A172 (cell line): ENCODE data around the gene HDLBP. TPM values are rescaled to one million over a fixed set of nuclear protein-coding genes. Genes with fewer than 3 reads are reported as not detected.
A peak's percentile ranks its signal among the peaks of the same experiment; 100 is the strongest.

Source experiments
- DNase-seq: peaks from one replicate; pipeline ENCODE4 v3.0.0-alpha.2; 2015; ENCODE audit warnings: low spot score
- total RNA-seq: library from RNA; depleted of rRNA; stranded (reverse); fragments of >200 nt; shearing (Covaris generic); gene quantifications from 2 replicates; pipeline ENCODE4 v1.2.3, GENCODE V29; 2014

Gene HDLBP
- total RNA-seq, 1 experiment from 2014 or later: 509 TPM

DNA sequence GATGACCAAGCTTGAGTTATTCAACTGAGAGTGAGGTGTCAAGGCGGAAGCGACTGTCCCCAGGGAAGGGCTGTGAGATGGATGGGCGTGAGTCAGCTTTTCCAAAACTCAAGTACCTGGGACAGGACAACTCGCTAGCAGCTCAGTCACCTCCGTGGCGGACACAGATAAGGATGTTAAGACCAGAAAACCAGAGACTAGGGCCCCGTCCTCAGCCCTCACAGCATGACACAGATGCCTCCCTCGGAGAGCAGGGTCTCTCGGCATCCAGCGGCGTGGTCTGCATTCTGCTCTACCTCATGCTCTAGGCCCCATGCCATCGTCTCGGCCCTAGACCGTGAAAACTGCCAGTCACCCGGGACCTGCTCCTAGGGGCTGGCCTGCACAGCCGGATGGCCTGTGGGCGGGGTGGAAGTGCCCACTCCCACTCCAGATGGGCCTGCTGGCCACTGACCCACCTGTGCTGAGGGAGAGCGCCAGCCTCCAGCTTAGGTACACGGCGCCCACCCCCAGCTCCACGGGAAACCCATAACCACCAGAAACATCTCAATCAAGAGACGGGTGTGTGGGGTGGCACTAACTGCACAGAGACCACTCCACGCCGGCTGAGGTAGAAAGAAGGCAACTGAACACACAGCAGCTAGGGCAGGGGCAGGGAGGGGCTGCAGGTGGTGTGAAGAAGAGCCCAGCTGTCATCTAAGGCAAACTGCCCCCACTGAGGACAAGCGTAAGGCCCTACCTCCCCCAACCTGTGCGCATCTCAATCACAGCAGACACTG, 87.2 kb downstream of the HDLBP start:
- no peak for DNase-seq

DNA sequence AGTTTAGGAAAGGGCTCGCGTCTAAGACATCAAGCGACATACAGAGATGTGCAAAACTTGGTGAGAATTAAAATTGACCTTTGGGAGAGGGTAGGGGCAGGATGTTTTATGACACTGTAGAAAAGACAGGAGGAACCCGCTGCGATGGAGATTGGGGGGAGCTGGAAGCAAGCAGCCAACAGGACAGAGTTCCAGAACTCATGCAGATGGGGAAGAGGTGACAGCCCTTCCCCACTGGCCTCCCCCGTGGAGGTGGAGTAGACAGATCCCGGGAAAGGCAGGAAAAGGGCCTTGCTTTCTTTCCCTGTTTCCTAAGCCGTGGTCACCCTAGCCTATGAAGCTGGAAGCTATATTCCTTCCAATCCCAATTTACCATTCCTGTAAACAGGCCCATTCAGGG, 87.9 kb downstream of the HDLBP start:
- no peak for DNase-seq

DNA sequence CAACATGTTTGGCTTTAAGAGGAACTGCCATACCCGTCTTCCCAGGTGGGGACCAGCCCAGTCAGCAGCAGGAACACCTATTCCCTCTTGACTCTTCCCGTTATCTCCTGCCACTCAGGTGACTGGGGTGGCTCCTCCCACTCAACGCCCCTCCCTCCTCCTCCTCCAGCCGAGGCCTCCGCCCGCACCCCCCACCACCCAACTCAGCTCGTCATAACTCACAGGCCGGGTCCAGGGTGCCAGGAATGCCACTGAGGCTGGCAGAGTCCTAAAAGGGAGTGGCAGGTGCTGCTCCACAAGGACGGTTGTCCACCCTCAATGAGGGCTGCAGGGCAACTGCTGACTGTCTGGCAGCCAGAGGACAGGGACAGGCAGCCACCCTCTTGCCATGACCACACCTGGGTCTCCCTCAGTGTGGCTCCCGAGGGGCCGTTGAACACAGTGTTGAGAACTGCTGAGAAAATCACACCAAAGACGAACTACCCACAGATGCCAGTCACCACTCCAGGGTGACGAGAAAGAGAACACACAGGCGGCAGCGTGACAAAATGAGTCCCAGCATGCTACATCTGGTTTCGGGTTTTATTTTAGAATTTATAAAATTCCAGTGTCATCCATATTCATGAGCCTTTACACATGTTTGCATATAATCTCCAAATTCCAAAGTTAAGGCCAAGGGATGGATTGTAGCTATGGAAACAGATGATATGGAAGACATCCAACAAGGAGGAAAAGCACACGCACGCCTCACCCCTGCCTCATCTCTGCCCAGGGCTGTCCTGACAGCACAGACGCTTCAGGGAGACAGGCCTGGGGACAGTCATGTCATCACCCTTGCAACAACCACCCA, 88.5 kb downstream of the HDLBP start:
- no peak for DNase-seq

DNA sequence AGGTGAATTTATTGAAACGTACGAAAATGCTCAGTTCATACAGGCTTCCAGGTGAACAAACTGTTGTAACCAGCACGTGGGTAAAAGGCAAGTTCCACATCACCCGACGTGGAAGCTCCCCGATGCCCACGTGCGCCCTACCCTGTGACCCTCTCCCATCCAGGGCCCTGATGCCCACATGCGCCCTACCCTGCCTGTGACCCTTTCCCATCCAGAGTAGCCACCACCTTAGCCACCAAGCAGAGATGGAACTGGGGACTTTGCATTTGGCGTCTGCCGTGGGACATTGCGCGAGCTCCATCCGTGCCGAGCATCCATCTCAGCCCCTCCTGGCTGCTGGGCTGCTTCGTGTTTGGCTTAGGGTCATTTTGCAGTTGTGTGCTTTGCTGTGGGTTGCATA, 89.5 kb downstream of the HDLBP start:
- DNase-seq: no peak

DNA sequence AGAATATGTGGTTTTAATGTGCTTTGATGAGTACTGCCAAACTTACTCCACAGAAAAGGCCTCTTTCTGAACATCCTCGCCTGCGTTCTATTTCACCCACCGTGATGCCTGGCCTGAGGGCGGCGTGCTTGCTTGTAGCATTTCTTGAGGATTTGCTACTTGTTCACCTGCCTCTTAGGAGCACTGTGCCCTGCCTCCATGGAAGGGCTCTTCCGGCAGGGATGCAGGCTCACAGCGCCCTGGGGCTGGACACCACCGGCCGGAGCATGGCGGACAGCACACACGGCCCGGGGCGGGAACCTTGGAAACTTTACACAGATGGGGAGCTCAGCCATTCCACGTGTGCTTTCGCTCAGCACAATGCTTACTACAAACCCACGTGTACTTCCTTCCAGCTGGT, 89.9 kb downstream of the HDLBP start:
- DNase-seq: no peak

DNA sequence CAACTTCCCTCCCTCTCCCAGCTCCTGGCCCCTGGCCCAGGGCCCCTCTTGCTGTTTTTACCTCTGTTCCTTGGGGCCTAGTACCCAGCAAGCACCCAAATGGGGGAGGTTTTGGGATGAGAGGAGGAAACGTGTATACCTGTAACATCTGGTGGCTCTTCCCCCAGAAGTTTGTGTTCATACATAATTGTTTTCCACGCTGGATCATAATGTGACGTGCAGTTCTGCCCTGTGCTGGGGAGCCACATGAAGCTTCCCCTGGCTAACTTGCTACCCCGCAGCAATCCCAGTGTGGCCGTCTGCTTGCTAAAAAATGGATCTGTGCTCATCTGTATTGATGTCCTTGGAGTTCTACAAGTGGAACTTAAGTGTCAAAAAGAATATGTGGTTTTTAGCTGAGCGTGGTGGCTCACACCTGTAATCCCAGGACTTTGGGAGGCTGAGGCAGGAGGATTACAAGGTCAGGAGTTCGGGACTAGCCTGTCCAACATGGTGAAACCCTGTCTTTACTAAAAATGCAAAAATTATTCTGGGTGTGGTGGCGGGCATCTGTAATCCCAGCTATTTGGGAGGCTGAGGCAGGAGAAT, 90.5 kb downstream of the HDLBP start:
- no peak for DNase-seq

DNA sequence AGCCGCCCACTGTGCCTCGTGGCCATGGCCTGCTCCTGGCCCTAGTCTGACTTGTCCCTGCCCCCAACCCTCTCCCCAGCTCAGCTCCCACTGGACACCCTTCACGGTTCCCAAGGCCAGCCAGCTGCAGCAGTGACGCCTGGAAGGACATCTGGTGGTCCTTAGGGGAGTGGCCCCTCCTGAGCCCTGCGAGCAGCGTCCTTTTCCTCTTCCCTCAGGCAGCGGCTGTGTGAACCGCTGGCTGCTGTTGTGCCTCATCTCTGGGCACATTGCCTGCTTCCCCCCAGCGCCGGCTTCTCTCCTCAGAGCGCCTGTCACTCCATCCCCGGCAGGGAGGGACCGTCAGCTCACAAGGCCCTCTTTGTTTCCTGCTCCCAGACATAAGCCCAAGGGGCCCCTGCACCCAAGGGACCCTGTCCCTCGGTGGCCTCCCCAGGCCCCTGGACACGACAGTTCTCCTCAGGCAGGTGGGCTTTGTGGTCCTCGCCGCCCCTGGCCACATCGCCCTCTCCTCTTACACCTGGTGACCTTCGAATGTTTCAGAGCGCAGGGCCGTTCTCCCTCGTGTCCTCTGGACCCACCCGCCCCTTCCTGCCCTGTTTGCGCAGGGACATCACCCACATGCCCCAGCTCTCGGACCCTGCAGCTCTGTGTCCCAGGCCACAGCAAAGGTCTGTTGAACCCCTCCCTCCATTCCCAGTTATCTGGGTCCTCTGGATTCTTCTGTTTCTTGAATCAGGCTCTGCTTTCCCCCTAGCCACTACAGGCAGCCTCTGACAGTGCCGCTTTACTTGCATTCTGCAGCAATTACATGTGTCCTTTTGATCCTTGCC, 91.2 kb downstream of the HDLBP start:
- peak; percentile 58 for DNase-seq

DNA sequence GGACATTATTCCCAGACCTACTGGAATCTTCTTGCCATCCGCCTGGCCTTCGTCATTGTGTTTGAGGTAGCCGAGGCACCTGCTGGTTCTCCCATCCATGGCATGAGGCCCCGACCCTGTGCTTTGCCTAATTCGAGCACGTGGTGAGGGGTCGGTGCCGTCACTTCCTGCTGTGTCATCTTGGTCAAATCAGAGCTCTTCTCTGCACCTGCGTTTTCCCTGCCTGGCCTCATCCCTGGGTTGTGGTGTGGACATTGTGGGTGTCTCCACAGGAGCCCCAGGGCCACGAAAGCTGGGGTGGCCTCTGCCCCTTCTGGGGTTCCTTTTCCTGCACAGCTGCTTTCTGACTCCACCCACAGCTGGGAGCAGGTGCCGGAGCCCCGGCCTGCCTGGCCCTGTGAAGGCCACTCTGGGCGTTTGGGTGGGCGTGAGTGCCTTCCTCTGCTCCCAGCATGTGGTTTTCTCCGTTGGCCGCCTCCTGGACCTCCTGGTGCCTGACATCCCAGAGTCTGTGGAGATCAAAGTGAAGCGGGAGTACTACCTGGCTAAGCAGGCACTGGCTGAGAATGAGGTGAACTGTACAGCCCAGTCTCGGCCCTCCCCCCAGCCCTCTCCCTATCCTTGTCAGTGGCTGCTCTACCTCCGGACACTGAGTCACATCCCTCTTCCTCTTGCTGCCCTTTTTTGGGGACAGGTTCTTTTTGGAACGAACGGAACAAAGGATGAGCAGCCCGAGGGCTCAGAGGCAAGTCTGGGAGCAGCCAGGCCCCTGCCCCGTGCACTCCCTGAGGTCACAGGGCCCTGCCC, 92.1 kb downstream of the HDLBP start:
- DNase-seq: peak; percentile 66

DNA sequence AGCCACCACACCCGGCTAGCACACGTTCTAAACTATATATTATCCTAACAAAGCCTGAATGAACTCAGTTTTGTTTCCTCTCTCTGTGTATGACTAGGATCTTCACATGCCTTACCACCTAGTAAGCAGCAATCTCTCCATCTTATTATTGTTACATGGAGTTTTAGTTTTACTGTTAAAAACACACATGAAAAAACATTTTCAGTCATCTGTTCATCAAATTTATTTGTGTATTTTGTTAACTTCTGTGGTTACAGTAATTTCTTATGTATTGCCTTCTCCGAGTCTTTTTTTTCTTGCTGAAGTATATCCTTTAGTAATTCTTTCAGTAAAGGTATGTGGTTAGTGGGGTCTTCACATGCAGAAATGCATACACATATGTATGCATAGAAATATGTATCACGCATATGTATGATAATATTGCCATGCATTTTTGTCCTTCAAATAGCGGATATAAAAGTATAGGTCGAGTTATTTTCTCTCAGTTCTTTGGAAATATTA, 95.6 kb downstream of the HDLBP start:
- DNase-seq: no peak

DNA sequence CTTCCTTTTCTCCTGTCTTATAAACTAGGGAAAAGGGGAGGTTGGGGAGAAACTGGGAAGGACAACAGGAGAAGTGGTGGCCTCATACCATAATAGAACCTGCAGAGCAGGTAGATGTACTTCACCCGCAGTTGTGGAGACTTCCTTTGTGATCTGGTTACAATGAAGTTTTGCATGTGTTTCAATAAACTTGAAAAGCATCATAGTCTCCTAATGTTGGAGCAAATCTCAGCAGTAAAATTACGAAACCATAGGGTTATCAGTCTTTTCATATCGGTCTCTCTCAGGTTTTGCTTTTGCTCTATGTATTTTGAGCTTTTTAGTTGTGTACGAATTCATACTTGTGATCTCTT, 96.5 kb downstream of the HDLBP start:
- no peak for DNase-seq

DNA sequence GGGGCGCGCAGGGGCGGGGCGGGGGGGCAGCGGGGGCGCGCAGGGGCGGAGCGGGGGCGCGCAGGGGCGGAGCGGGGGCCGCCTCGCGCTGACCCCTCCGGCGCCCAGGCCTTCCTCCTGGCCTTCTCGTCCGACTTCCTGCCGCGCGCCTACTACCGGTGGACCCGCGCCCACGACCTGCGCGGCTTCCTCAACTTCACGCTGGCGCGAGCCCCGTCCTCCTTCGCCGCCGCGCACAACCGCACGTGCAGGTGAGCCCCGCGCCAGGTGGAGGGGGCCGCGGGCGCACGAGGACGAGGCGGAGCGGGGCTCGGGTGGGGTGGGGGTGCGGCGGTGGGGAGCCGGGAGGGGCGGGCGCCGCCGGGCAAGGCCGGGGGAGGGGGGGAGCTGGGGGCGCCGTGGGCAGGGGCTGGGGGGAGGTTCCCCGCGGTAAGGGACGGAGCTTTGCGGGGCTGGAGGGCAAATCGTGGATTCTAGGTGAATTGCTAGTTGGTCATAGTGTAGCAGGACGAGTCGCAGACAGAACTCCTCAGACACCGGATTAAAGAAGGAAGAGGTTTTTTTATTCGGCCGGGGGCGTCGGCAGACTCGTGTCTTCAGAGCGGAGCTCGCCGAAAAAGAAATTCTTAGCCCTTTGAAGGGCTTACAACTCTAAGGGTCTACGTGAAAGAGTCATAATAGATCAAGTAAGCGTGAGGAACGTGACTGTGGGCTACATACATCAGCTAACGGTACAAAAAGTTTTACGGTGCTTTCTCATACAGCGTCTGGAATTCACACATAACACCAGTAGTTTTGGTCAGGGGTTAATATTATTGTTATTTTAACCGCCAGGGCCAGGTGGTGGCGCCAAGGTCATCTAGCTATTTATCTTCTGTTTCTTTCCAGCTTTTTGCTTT, 97.1 kb downstream of the HDLBP start:
- peak; percentile 38 for DNase-seq

DNA sequence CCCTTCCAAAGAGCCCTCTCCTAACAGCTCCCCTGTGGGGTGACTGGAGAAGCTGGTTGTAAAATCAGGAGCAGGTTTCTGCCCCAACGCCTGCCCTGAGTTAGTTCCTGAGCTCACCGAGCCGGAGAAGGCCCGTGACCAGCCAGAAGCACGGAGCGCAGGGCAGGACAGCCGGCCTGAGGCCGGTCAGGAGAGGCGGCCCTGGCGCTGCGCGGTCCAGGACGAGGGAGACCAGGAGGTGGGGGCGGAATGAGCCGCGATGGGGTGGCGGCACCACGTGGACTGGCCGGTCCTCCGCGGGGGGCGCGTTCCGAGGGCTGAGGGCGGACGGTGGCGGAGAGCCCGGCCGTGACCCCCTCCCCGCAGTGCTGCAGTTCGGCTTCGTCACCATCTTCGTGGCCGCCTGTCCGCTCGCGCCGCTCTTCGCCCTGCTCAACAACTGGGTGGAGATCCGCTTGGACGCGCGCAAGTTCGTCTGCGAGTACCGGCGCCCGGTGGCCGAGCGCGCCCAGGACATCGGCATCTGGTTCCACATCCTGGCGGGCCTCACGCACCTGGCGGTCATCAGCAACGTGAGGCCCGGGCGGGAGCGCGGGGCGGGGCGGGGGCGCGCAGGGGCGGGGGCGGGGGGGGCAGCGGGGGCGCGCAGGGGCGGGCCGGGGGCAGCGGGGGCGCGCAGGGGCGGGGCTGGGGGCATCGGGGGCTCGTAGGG, 98.0 kb downstream of the HDLBP start:
- peak; percentile 30 for DNase-seq

DNA sequence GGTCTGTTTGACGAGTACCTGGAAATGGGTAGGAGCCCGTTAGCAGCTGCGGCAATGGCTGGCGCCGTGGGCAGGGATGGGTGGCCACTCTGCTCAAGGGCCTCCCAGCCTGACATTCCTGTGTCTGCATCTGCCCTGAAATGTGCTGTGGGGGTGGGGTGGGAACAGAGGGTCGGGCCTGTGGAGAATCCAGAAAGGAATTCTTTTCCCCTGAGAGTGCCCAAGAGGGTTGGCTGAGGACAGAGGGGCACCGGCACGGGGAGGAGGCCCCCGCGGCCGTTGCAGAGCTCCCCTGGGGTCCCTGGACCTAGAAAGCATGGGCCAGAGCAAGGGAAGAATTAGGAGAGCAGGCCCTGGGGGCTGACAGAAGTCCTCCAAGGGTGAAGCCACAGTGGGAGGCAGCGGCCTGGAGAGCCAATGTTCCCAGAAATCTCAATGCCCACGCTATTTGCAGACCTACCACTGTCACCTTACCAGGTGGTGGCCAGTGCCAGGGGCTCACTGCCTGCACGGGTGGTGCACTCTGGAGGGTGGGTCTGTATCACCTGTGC, 99.2 kb downstream of the HDLBP start:
- DNase-seq: no peak

DNA sequence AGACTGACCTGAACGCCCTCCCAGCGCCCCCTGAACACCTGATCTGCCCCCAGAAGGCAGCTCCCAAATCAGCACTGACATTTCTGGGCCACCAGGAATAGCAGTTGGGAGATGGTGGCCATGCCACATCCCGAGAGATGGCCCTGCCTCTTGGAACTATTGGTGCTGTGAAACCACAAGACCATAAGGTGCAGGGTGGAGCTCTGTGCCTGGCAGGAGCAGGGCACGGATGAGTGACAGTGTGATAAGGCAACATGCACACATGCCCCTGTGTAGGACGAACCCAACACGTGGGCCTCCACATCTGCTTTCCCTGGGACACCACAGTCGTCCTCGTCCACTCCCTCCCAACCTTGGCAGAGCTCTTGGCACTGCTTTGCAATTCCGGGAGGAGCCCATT, 100.1 kb downstream of the HDLBP start:
- DNase-seq: no peak

DNA sequence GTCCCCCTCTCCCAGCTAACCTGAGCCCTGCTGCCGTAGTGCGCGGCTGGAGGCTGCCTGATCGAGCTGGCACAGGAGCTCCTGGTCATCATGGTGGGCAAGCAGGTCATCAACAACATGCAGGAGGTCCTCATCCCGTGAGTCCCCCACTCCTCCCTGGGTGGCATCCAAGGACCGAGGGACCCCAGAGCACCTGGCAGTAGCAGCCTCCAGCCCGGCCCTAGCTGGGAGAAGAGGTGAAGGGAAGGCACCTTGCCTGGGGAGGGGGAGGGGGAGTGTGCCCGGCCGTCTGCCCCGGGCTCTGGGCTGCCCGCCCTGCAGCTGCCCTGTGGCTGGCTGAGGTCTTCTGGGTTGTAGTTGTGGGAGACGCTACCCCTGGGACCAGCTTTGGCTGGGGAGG, 100.7 kb downstream of the HDLBP start:
- no peak for DNase-seq

DNA sequence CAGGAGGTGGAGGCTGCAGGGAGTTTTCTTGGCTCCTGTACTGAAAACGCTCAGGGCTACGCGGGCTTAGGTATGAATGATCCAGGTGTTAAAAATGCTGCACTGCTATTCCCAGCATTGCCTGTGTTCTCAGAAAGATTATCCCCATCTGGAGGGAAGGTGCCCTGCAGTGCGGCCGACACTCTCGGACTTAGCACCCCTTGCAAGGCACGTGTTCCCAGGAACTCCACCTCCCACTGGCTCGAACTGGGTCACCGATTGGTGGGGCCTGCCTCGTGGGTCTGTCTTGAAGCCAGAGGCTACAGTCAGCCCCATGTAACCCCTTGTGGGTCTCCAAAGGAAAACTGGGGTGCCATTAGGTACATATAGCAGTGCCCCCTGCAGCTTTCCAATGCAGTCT, 101.3 kb downstream of the HDLBP start:
- DNase-seq: no peak

DNA sequence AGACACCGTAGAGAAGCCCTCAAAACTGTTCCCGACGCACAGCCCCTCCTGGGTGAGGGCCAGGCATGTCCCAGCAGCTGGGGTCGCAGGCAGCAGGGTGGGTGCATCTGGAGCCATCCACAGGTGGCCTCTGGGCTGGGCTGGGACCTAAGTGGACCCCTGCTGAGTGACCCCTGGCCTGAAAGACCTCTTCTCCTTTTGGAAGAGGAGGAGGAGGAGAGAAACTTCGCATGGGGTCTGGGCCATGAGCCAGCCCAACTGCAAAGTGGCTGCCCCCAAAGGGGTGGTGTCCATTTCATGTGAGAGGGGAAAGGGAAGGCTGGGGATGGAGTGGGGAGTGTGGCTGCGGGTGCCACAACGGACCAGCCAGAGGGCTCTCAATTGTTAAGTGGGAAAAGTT, 101.9 kb downstream of the HDLBP start:
- no peak for DNase-seq

DNA sequence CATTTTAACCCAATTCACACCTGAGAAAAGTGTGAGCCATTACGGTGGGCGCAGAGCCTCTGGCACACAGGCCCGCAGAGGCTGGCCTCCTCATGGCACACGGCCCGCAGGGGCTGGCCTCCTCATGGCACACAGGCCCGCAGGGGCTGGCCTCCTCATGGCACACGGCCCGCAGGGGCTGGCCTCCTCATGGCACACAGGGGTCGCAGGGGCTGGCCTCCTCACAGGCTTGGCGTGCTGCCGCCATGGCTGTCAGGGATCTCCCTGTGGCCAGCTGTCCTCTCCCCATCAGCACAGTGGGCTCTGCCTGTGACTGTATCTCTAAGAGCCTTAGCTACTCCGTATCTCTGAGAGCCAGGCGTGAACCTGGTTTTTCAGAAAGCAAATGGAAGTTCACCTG, 102.4 kb downstream of the HDLBP start:
- DNase-seq: no peak

DNA sequence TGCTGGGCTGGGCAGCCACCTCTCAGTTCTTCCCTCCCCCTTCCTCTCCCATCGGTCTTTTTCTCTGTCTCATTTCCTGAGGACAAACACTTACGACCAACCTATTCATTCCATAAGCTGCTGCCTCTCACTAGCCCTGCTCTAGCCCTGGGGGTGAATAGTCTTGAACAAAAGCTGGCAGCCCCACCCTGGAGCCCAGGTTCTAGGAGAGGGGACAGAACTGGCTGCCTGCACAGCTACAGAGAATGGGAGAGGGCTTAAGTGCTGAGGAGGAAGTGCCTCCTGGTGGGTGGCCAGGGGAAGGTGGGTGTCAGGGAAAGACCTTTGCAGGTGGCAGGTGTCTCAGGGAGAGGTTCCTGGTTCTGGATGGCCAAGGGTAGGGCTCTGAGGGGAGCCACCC, 104.2 kb downstream of the HDLBP start:
- no peak for DNase-seq
